Activated CD4-positive, alpha-beta T cell treated with anti-CD3 and anti-CD28 coated beads for 24 hours (primary cell): Measurements from ENCODE around the gene AGPAT3.
"Not testable (repeated sequence)": the region's sequence is repeated elsewhere in the genome, so short reads cannot be mapped to it uniquely, and the experiment has no call there.

Experiments used
- DNase-seq, 2 donors: peaks; one replicate each; pipeline ENCODE4 v3.0.0-alpha.2; 2020; ENCODE audit warnings: low read depth in 2 of 2

Gene AGPAT3

DNA sequence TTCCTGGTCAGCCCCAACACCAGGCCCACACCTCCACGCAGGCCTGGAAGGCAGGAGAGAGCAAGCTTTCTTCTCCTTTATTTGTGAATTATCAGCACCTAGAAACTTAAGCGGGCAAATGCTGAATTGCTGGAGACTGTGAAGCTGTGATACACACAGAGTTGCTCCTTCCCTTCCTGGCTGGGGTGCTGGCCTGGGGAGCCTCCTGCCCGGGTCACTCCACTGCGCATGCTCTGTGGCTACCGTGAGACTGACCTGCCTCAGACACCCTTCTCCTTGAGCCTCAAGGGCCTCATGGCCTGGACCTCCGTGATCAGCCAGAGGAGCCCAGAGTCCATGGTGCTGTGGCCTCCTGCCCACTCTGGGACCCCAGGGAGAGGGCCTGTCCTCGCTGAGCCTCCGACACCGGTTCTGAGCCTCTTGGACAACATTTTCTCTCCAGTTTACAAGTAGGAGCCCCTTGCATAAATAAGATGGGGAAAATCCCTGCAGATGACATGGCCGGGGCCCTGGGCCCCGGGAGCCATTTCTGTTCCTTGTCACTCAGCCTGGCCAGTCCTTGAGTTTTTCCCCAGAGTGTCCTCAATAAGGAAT lies 18.0 kb downstream of the AGPAT3 start:
- DNase-seq: no peak

DNA sequence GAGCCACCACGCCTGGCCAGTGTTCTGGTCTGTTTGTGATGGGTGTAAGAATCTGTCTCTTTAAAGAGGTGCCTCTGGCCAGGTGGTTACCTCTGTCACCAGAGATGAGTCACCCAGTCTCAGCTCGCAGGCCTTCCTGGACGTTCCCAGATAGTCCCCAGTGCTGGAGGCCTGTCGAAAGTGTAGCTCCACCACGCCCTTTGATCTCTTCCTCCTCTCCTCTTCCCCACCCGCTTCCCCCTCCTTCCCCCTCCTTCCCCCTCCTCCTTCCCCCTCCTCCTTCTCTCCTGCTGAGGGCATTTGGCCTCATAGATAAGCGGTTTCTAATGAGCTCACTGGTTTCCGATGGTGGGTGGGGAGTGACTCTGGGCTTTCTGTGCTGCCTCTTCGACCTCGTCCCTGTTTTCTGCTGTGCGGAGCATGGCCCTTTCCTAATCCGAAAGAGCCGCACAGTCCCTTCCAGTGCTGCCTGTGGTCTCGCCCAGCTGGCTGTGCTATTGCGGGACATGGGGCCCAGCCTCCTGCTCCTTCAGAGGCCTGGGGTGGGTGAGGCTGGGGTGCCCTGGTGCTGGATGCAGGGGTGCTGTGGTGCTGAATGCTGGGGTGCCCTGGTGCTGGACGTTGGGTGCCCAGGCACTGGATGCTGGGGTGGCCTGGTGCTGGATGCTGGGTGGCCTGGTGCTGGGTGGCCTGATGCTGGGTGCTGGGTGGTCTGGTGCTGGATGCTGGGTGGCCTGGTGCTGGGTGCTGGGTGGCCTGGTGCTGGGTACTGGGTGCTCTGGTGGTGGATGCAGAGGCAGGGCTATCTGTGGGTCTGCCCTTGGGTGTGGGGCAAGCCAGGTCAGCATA lies 19.2 kb downstream of the AGPAT3 start:
- DNase-seq: no peak

DNA sequence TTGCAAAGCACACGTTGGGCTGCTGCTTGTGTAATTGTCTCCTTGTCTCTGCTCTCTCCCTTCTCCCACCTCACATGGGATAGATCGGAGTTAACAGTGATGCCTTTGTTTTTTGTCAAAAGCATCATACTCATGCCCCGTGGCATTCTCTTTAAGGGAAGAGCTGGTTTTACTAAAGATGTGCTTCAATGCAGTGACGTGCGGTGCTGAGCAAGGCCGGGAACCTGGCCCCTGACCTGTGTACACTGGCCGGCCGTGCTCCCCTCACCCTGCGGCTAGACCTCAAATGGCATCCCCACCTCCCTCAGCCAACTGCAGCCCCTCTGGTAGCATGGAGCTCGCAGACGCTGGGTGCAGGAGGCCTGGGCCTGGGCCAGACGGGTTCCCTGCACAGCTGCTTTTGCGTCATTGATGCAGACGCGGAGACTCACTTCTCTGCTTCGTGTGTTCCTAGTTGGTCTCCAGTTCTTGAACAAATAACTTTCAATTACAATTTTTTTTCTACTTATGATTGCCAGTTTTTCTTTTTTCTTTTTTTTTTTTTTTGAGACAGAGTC lies 19.9 kb downstream of the AGPAT3 start:
- no peak for DNase-seq

DNA sequence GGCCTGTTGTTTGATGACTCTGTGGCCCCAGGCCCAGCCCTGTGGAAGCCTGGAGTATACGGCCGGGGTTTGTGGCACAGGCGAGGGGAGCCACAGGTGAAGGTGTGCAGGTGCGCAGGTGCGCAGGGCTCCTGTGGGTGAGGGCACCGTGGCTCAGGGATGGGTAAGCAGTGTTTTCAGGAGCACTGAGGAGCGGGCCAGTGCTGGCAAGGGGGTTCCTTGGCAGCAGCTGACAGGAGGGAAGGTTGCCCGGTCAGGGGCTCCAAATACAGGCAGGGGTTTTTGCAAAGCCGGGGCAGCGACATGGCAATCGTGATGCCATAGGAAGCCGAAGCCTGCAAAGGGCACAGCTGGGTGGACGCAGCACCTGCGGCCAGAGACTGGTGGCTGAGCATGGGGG lies 20.7 kb downstream of the AGPAT3 start:
- DNase-seq: no peak

DNA sequence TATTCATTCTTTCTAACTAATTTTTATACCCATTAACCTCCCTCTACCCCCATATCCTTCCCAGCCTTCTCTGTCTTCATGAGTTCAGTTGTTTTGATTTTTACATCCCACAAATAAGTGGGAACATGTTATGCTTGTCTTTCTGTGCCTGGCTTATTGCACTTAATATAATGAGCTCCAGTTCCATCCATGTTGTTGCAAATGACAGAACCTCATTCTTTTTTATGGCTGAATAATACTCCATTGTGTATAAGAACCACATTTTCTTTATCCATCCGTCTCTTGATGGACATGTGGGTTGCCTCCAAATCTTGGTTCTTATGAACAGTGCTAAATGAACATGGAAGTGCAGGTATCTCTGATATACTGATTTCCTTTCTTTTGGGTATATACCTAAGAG lies 21.5 kb downstream of the AGPAT3 start:
- DNase-seq: no peak

DNA sequence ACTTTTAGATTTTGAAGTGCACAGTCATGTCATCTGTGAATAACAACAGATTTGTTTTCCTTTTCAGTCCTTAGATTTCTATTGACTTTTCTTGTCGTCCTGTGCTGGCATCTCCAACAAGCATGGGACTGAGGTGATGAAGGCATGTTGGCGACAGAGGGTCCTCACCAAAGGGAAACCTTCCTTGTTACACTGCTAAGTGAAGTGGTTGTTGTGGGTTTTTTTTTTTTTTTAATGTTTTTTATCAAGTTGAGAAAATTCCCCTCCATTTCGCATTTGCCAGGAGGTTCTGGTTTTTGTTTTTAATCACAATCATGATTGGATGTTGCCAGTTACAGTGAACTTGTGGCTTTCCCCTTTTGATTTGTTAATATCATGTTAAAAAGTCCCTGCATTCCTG lies 24.0 kb downstream of the AGPAT3 start:
- no peak for DNase-seq

DNA sequence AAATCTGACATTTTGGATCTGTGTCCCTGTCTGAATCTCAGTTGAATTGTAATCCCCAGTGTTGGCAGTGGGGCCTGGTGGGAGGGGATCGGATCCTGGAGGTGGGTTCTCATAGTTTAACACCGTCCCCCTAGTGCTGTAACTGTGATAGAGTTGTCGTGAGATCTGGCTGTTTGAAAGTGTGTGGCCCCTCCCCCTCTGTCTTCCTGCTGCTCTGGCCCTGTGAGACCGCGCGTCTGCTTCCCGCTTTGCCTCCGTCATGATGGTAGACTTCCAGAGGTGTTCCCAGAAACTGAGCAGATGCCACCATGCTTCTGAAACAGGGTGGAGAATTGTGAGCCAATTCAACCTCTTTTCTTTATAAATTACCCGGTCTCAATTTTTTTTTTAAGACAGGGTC lies 25.0 kb downstream of the AGPAT3 start:
- no peak for DNase-seq

DNA sequence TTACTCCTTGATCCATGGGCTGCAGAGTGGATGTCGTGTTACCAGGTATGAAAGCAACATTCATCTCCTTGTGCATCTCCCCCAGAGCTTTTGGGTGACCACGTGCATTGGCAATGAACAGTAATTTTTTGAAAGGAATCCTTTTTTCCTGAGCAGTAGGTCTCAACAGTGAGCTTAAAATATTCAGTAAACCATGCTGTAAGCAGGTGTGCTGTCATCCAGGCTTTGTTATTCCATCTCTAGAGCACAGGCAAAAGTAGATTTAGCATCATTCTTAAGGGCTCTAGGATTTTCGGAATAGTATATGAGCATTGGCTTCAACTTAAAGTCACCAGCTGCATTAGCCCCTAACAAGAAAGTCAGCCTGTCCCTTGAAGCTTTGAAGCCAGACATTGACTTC lies 27.3 kb downstream of the AGPAT3 start:
- DNase-seq: no peak

DNA sequence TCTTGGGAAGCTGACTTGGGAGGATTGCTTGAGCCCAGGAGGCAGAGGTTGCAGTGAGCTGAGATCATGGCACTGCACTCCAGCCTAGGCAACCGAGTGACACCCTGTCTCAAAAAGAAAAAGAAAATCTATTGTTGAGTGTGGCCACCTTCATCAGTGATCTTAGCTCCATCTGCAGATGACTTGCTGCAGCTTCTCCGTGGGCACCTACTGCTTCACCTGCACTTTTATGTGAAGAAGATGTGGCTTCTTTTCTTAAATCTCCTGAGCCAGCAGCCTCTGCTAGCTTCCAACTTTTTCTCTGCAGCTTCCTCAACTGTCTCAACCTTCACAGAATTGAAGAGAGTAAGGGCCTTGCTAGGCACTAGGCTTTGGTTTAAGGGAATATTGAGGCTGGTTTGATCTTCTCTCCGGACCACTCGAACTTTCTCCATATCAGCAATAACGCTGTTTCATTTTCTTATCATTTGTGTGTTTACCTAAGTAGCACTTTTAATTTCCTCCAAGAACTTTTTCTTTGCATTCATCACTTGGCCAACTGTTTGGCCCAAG lies 28.0 kb downstream of the AGPAT3 start:
- DNase-seq: no peak

DNA sequence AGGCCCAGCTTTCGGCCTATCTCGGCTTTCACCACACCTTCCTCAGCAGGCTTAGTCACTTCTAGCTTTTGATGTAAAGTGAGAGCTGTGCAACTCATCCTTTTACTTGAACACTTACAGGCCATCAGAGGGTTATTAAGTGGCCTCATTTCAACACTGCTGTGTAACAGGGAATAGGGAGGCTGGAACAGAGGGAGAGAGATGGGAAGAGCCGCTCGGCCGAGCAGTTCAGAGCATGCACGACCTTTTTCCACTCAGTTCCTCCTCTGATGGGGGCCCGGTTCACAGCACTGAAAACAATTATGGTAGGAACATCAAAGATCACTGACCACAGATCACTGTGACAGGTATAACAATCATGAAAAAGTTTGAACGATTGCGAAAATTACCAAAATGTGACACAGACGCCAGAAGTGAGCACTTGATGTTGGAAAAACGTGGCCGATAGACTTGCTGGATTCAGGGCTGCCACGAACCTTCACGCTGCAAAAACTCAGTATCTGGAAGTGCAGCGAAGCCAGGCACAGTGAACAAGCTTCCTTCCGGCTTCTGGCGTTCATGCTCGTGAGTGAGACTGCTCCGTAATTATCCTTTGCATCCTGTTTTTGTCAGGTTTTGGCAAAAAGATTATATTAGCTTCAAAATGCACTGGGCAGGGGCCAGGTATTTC lies 28.6 kb downstream of the AGPAT3 start:
- DNase-seq: no peak

DNA sequence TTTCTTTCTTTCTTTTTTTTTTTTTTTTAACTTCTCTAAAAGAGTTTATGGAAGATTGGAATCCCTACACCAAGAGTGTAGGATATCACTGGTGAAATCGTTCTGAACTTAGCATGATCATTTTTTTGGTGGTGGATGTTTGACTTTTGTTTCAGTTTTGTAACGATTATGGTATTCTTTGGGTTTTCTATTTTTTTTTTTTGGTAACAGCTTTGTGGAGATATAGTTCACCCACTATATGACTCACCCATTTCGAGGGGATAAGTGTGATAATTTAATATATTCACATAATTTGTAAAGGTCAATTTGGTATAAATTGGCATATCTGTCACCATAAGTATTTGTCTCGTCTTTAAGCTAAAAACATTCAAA lies 29.2 kb downstream of the AGPAT3 start:
- DNase-seq: no peak

DNA sequence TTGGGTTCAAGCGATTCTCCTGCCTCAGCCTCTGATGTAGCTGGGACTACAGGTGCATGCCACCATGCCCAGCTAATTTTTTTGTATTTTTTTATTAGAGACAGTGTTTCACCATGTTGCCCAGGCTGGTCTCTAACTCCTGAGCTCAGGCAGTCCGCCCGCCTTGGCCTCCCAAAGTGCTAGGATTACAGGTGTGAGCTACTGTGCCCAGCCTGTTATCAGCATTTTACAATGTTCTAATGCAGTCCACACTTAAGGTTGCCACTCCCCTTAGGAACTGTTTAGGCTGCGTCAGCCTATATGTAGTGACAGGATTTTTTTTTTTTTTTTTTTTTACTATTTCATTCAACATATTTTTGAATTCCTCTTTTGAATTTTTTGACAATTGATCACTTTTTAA lies 30.2 kb downstream of the AGPAT3 start:
- no peak for DNase-seq

DNA sequence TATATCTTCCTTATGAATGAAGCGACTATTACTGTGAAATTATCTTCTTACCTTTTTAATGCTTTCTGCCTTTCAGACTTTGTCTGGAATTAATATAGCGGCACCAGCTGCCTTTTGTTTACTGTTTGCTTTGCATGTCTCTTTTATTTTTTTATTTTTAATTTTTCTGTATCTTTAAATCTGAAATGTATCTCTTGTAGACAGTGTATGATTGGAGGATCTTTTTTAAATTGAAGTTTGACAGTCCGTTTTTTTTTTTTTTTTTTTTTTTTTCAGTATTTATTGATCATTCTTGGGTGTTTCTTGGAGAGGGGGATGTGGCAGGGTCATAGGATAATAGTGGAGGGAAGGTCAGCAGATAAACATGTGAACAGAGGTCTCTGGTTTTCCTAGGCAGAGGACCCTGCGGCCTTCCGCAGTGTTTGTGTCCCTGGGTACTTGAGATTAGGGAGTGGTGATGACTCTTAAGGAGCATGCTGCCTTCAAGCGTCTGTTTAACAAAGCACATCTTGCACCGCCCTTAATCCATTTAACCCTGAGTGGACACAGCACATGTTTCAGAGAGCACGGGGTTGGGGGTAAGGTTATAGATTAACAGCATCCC lies 31.8 kb downstream of the AGPAT3 start:
- DNase-seq: not testable (repeated sequence)

DNA sequence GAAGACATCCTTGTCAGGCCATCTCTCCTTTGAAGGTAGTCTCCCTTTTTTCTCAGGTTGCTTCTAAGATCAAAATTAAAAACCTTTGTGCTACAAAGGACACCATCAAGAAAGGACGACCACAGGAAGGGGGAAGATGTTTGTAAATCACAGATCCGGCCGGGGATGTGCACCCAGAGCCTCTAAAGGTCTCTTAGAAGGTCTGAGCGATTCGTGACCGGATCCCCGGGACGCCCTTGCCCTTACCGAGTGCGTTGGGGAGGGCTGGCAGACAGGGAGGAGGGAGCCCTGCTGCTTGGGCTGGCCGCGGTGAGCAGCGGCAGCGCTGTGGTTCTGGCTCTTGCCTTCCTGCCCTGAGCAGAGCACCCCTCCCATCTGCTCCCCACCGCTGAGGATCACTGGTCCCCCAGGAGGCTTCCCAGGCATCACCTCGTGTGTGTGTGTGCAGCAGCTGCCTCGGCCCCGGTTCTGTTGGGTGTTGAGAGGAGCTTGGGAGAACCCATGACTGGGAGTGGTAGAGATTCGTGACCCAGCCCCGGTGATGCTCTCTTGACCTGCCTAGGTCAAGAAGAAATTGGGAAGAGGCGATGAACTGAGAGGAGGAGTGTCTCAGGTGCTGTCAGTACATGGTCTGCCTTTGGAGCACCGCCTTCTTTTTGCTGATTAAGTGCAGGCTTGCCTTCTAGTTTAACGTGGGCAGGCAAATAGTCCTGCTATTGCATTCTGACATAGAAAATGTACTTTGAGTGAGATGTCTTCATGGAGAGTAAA lies 34.5 kb downstream of the AGPAT3 start:
- DNase-seq: no peak

DNA sequence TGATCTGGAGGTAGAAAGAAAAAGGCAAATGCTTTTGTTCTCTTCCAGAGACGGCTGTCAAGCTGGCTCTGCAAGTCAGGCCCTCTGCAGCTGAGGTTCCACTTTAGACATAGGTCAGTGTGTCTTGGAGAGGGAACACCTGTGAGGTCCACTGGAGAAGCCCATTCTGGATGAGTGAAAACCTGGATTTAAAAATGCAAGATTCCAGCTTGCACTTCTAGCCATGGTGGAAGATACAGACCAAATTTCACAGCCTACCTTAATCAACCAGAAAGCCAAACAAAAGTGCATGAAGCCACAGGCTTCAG lies 35.0 kb downstream of the AGPAT3 start:
- DNase-seq: no peak

DNA sequence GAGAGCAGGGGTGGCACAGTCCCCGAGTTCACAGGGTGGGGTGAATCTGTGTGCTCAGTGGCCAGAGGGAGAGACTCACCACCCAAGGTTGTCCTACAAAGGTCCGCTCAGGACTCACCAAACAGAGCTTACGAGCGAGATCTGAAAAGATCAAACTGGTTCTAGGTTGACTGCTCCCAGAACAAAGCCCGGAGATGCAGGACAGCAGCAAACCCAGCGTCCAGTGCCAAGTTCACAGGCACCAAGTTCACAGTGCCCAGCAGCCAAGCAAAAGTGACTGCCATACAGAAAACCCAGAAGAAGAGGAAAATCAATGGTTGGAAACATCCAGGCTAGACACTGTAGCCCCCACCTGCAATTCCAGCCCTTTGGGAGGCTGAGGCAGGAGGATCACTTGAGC lies 35.7 kb downstream of the AGPAT3 start:
- DNase-seq: no peak

DNA sequence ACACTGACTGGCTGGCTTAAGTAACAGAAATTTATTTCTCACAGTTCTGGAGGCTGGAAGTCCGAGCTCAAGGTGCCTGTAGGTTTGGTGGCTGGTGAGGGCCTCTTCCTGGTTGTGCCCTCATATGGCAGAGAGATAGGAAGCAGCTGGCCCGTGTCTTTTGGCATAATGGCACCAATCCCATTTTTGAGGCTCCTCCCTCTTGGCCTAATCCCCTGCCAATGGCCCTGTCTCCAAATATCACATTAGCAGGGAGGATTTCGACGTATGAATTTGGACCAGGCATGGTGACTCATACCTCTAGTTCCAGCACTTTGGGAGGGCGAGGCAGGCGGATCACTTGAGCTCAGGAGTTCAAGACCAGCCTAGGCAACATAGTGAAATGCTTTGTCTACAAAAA lies 37.4 kb downstream of the AGPAT3 start:
- no peak for DNase-seq

DNA sequence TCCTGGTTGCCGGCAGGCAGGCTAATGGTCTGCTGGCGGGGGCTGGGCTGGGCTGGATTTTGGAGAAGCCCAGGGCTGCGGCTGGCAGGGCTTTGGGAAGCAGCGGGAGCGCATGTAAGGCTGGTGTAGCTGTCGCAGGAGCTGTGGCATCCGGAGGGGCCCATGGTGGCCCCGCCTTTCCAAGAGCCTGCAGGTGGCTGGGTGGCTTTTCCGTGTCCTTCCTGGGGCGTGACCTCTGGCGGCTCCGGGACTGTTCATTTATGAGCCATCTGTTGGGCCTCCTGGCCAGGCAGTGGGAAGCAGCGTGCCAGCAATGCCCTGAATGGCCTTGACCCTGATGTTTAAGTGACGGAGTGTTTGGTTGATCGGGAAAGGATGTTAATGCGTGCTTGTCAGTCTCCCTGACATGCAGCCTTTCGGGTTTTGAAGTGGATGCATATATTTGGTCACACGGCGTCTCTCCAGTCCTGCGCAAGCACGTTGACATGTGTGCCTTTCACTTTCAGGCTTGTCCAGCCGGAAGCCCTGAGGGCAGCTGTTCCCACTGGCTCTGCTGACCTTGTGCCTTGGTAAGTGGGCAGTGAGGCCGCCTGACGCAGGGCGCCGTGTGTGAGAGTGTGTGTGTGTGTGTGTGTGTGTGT lies 38.5 kb downstream of the AGPAT3 start:
- no peak for DNase-seq

DNA sequence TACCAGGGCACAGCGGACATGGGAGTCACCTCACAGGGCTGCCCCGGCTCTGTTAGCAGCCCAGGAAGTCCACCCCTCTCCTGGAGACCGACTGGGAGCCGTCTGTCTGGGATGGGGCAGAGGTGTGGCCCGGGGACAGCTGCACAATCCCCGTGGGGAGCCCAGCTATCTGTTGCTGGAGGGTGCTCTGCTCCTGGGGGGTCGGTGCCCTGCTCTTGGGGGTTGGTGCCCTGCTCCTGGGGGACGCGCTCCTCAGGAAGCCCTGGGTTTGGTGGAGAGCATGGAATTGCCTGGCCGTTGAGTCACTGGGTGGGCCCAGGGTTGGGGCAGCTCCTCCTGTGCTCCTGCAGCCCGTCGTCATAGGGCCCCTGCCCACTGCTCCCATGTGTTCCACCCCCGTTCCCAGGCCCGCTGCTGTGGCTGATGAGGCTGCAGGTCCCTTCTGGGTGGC lies 39.3 kb downstream of the AGPAT3 start:
- DNase-seq: no peak

DNA sequence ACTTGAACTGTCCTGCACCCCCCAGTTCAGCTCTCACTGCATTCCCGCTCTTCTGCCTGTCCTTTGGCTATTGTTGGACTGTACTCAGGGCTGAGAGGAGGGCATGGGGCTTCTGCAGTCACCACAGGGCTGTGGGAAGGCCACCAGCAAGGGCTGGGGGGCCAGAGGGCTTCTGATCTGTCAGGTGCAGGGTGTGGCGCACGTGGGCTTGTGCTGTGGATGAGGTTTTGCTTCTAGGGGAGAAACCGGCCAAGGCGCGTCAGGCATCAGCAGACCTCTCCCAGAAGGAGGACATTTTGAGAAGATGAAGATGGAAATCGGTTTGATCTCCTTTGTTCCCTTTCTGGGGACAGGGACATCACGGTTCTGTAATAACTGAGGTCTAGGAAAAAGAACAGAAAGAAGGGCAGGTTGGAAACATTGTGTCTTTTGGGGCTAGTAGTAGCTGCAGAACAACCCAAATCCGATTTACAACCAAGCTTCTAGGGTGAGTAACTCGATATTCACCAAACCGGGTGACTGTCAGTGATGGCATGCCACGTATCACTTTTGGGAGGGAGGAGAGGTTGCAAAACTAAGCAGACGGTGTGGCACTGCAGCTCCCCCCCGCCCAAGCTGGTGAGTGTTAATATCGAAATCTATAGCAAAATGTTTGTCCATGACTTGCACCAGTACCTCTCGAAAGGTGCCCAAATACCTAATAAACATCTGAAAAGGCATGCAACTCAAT lies 40.9 kb downstream of the AGPAT3 start:
- DNase-seq: no peak
